Thyroid gland (tissue), 4 donors: ENCODE data around the gene ADAMTS2.

Experiments
- POLR2A ChIP-seq, 2 donors: fragments of 450-650 bp; IDR thresholded peaks; one replicate each; pipeline ENCODE4 v1.6.1; 2017; ENCODE audit warnings: antibody characterized with exemption in 2 of 2, mild to moderate bottlenecking in 2 of 2, moderate library complexity in 1 of 2
- TF ChIP-seq, protein P1 (sequence below), 6 experiments: fragments of 200-600 bp in 3 of 6; fragments of 450-650 bp in 3 of 6; sonication (generic) in 3 of 6; IDR thresholded peaks; one replicate each; pipeline ENCODE4 v1.5.1; 2016 to 2019; ENCODE audit warnings: antibody characterized with exemption in 6 of 6, mild to moderate bottlenecking in 2 of 6, inconsistent platforms in 1 of 6, moderate library complexity in 1 of 6

DNA sequence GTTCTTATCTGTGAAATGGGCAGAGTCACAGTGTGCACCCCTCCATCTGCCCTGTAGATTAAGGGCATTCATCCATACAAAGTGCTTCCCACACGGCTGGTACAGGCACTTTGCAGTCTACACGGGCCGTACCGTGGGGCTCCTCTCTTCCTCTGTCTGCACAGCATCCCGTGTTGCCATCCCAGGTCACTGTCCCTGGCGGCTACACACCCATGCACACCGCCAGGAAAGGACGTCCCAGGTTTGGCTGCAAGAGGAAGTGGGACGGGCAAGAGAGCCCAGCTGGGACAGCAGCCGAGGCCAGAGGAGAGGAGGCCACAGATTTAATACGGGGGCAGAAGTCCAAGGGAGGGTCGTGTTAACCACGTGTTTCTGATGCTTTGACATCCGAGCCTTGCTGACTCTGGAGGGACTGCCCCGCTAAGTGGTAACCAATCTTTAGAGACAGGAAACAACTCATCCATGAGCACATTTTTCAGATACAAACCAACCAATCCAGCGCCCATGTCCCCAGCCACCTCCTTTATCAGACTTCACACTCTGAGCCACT lies 165.1 kb downstream of the ADAMTS2 start:
- TF ChIP-seq, protein P1, sequence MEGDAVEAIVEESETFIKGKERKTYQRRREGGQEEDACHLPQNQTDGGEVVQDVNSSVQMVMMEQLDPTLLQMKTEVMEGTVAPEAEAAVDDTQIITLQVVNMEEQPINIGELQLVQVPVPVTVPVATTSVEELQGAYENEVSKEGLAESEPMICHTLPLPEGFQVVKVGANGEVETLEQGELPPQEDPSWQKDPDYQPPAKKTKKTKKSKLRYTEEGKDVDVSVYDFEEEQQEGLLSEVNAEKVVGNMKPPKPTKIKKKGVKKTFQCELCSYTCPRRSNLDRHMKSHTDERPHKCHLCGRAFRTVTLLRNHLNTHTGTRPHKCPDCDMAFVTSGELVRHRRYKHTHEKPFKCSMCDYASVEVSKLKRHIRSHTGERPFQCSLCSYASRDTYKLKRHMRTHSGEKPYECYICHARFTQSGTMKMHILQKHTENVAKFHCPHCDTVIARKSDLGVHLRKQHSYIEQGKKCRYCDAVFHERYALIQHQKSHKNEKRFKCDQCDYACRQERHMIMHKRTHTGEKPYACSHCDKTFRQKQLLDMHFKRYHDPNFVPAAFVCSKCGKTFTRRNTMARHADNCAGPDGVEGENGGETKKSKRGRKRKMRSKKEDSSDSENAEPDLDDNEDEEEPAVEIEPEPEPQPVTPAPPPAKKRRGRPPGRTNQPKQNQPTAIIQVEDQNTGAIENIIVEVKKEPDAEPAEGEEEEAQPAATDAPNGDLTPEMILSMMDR (IDR thresholded peaks at IDR 0.05): no peak
- no peak for TF ChIP-seq POLR2A (IDR thresholded peaks at IDR 0.05)
